Esophagus mucosa (tissue), 1 donor: Measurements from ENCODE around the gene SFT2D3. TPM values are rescaled to one million over a fixed set of nuclear protein-coding genes. Genes with fewer than 3 reads are reported as not detected.

ENCODE experiments used
- ATAC-seq: fragments of 200-7000 bp; cut with Tn5 transposase; one replicate; pipeline ENCODE4 v1.9.1; 2020
- total RNA-seq: library from RNA; stranded (reverse); gene quantifications from one replicate; pipeline ENCODE4 v1.2.4, GENCODE V29; 2023
- donor health status: DM: yes; HTN: yes; CAD: no.

Gene SFT2D3
- total RNA-seq, 1 donor from 2014 or later, result 3.6 TPM

- no peak for ATAC-seq
These were observed 18.2 kb upstream of the SFT2D3 start for GRCh38 chr2:127683056-127683455.

DNA sequence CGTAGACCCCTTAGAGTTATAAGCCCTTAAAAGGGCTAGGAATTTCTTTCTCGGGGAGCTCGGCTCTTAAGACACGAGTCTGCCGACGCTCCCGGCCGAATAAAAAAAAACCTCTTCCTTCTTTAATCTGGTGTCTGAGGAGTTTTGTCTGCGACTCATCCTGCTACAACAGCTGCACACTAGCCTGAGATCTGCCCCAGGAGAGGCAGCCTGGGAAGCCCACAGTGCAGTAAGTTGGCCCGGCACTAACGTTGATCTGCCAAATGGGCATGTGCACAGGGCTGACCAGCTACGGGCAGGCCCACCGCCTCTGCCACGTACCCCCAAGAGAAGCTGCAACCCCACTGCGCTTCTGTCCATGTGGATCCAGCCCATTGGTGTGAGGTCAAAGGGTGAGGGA lies 17.5 kb upstream of the SFT2D3 start:
- ATAC-seq, result no peak

- peak; percentile 28 for ATAC-seq
These were observed 15.8 kb upstream of the SFT2D3 start for GRCh38 chr2:127685410-127686080.

DNA sequence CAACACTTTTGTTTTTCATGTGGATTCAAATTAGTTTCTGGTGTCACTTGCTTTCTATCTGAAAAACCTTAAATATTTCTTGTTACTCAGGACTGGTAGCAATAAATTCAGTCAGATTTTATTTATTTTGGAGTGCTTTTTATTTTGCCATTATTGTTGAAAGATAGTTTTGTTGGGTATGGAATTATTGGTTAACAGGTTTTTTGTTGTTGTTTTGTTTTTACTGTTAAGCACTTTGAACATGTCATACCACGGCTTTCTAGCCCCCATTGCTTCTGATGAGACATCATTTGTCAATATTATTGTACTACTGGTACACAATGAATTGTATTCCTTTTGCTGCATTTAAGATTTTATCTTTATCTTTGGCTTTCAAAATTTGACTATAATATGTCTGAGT lies 12.9 kb upstream of the SFT2D3 start:
- ATAC-seq, result no peak

- ATAC-seq, result no peak
These were observed 10.6 kb upstream of the SFT2D3 start for GRCh38 chr2:127690696-127691095.

GRCh38 chr2:127694986-127695385 lies 6.3 kb upstream of the SFT2D3 start:
- ATAC-seq, result no peak

- ATAC-seq, result peak; percentile 56
These were observed 5.5 kb upstream of the SFT2D3 start for GRCh38 chr2:127695491-127696472.

DNA sequence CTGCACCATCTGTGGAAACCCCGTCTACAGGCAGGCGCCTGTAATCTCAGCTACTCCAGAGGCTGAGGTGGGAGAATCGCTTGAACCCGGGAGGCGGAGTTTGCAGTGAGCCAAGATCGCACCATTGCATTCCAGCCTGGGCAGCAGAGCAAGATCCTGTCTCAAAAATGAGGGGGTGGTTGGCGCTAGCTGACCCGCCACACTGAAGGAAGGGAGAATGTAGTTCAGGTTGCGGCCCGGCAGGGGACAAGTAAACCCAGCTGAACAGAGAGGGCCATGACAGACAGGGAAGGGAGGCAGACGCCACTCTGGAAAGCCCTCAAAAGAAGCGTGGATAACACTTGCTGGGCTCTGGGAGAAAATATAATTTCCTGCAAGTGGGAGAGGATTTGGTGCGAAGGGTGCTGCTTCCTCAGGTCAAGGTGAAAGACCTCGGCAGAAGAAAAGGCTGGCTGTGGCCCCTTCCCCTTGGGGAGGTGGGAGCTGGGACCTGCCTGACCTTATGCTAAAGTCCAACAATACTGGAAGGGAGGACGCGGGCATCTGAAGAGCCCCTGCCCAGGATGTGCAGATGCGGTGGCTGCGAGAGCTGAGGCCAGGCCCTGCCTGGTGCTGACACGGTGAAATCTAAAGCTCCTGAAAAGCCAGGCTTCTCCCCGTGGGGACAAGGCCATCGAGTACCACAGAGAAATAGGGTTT lies 3.7 kb upstream of the SFT2D3 start:
- no peak for ATAC-seq

DNA sequence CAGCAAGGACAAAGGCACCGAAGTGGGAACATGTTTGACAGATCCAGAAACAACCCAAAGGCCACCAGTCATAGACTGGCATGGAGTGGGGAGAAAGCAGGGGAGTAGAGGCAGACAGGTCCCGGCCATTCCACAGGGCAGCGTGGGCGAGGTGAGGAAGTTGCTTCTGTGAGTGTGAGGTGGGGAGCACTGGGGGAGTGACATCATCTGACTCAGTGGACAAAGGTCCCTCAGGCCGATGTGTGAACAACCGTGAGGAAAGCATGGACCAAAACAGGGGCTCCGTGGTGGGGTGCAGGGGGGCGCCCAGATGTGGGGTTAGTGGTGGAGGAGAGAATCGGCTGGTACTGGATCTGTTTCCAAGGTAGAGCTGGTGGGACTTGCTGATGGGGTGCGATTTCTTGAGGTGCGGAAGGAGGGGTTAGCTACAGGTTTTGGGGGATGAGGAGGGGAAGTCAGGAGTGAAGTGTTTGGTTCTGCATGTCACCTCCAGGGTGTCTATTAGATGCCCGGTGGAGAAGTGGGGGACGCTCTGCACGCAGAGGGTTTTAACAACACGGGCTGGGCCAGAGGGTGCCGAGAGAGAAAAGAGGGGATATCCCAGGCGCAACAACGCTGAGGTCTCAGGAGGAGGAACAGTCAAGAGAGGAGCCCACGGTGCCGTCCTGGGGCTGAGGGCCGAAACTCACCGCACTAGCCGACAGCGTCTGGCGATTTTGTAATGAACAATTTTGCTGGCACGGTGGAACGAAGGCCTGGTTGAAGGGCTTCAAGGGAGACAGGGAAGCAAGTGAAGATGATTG lies 2.5 kb upstream of the SFT2D3 start:
- no peak for ATAC-seq

GRCh38 chr2:127700527-127701192 lies 637 bp upstream of the SFT2D3 start:
- peak; percentile 78 for ATAC-seq

GRCh38 chr2:127701651-127702394 lies 526 bp downstream of the SFT2D3 start:
- peak; percentile 80 for ATAC-seq

DNA sequence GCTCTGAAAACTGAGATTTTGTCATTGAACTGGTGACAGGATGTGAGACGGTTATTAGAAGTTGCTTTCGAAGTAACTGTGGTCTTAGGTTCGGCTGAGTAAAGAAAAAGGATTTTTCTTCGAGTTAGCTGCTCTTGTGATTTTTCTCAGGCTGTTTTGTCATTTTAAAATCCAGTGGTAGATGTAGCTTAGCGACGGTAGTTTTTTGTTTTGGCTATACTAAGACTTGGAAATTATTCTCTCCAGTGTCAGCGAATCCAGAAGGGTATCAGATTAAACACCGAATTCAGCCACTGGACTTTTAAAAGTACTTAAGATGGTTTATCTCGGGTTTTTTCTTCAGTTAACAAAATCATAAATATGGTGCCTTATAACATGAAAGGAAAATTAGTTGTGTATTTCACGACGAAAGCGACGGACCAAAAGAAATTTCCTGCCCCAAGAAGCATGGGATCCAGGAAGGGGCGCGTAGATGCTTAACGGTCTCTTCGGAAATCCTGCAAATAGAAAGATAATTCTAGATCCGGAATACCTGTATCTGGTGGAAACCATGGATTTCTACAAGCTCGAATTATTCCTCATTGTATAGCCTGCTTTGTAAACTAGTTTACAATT lies 1.2 kb downstream of the SFT2D3 start:
- no peak for ATAC-seq

DNA sequence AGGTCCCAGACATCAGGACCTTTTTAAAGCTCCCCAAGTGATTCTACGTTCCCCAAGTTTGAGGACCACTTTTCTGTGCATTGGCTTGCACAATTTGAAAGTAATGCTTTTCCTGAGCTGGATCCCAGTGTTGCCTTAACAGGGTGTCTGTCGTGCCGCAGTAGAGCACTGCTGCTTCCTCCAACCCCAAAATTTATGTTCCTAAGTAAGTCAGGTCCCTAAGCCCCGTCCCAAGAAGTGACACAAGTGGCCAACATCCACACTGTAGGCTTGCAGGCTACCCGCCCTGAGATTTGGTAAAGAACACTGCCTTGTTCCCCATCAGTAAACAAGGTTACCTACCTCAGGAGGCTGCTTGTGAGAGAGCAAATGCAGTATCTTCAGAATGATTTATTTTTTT lies 2.0 kb downstream of the SFT2D3 start:
- ATAC-seq, result no peak

- ATAC-seq, result no peak
These were observed 3.5 kb downstream of the SFT2D3 start for GRCh38 chr2:127704641-127705390.

- ATAC-seq, result no peak
These were observed 4.2 kb downstream of the SFT2D3 start for GRCh38 chr2:127705391-127706065.

GRCh38 chr2:127706215-127706990 lies 5.1 kb downstream of the SFT2D3 start:
- ATAC-seq, result no peak

- ATAC-seq, result peak; percentile 73
These were observed 6.8 kb downstream of the SFT2D3 start for GRCh38 chr2:127707890-127708648.

- no peak for ATAC-seq
These were observed 8.0 kb downstream of the SFT2D3 start for GRCh38 chr2:127709336-127709735.
